GM19099 (cell line): Measurements from ENCODE around the gene FAM83F.

Source experiments
- POLR2A ChIP-seq: IDR thresholded peaks from 3 replicates; pipeline ENCODE4 v1.6.1; 2011; ENCODE audit warnings: low read depth; ENCODE audit not compliant: insufficient read length; ENCODE audit errors: extremely low read depth

Gene FAM83F

GRCh38 chr22:40044870-40045834 lies 50.4 kb downstream of the FAM83F start:
- peak; percentile 58 for TF ChIP-seq POLR2A

- no peak for TF ChIP-seq POLR2A
These were observed 51.4 kb downstream of the FAM83F start for GRCh38 chr22:40046126-40046525.

GRCh38 chr22:40050258-40050657 lies 55.5 kb downstream of the FAM83F start:
- no peak for TF ChIP-seq POLR2A

GRCh38 chr22:40051322-40051721 lies 56.6 kb downstream of the FAM83F start:
- TF ChIP-seq POLR2A = no peak

- TF ChIP-seq POLR2A = no peak
These were observed 58.7 kb downstream of the FAM83F start for GRCh38 chr22:40053460-40053859.

- TF ChIP-seq POLR2A = no peak
These were observed 59.7 kb downstream of the FAM83F start for GRCh38 chr22:40054486-40054885.

- no peak for TF ChIP-seq POLR2A
These were observed 60.6 kb downstream of the FAM83F start for GRCh38 chr22:40055143-40055883.

- TF ChIP-seq POLR2A = no peak
These were observed 61.4 kb downstream of the FAM83F start for GRCh38 chr22:40056154-40056553.

- no peak for TF ChIP-seq POLR2A
These were observed 61.8 kb downstream of the FAM83F start for GRCh38 chr22:40056559-40056958.

GRCh38 chr22:40057652-40058051 lies 62.9 kb downstream of the FAM83F start:
- TF ChIP-seq POLR2A = no peak

GRCh38 chr22:40058265-40058664 lies 63.5 kb downstream of the FAM83F start:
- no peak for TF ChIP-seq POLR2A

- no peak for TF ChIP-seq POLR2A
These were observed 71.2 kb downstream of the FAM83F start for GRCh38 chr22:40065981-40066380.

- TF ChIP-seq POLR2A = no peak
These were observed 72.9 kb downstream of the FAM83F start for GRCh38 chr22:40067639-40068038.

GRCh38 chr22:40070701-40071100 lies 75.9 kb downstream of the FAM83F start:
- no peak for TF ChIP-seq POLR2A

GRCh38 chr22:40071720-40072119 lies 77.0 kb downstream of the FAM83F start:
- no peak for TF ChIP-seq POLR2A
